GM21717 (cell line): Measurements from ENCODE around the gene TCHH.
"Not testable (repeated sequence)": the region's sequence is repeated elsewhere in the genome, so short reads cannot be mapped to it uniquely, and the experiment has no call there.

Source experiments
- ATAC-seq: cut with Tn5 transposase; IDR thresholded peaks from one replicate; pipeline ENCODE4 v1.9.1; 2021; ENCODE audit warnings: mild to moderate bottlenecking, moderate library complexity; ENCODE audit not compliant: unreplicated experiment

The TCHH gene

DNA sequence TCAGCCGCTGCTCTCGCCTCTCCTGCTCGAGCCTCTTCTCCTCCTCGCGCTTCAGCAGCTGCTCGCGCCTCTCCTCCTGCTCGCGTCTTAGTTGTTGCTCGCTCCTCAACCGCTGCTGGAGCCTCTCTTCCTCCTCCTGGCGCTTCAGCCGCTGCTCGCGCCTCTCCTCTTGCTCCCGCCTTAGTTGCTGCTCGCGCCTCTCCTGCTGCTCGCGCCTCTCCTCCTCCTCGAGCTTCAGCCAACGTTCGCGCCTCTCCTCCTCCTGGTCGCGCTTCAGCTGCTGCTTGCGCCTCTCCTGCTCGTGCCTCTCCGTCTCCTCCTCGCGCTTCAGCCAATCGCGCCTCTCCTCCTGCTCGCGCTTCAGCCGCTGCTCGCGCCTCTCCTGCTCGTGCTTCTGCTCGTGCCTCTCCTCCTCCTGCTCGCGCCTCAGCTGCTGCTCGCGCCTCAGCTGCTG, 3.7 kb downstream of the TCHH start:
- no peak for ATAC-seq

DNA sequence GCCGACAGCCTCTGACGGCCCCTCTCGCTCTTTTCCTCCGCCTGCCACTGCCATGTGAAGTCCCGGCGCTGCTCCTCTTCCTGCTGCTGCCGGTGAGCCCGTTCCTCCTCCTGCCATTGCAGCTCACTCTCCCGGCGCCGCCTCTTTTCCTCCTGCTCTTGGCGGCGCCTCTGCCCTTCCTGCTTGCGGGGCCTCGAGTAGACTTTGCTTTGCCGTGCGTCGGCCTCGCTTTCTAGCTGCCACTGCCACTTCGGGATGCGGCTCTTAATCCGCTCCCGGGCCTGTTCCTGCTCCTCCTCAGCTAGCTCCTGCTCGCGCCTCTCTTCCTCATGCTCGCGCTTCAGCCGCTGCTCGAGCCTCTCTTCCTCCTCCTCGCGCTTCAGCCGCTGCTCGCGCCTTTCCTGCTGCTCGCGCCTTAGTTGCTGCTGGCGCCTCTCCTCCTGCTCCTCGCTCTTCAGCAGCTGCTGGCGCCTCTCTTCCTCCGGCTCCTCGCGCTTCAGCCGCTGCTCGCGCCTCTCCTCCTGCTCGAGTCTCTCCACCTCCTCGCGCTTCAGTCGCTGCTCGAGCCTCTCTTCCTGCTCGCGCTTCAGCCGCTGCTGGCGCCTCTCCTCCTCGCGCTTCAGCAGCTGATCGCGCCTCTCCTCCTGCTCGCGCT, 4.3 kb downstream of the TCHH start:
- no peak for ATAC-seq

DNA sequence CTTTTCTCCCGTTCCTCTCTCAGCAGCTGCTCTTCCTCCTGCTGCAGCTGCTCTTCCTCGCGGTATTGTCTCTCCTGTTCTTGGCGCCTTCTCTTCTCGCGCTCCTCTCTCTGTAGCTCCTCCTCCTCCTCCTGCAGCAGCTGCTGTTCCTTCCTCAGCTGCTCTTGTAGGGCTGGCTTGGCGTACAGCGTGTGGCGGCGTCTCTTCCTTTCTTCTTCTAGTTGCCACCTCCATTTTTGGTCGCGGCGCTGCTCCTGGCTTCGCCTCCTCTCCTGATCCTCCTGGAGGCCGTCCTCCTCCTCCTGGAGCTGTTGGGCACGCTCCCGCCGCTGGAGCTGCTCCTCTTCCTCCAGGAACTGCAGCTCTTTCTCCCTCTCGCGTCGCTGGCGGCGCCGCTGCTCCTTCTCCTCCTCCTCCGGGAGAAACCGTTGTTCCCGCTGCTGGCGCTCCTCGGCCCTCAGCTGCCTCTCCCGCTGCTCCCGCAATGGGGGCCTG, 4.8 kb downstream of the TCHH start:
- ATAC-seq: no peak

DNA sequence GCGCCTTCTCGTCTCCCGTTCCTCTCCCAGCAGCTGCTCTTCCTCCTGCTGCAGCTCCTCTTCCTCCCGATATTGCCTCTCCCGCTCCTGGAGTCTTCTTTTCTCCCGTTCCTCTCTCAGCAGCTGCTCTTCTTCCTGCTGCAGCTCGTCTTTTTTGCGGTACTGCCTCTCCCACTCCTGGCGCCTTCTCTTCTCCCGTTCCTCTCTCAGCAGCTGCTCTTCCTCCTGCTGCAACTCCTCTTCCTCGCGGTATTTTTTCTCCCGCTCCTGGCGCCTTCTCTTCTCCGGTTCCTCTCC, 5.3 kb downstream of the TCHH start:
- no peak for ATAC-seq

DNA sequence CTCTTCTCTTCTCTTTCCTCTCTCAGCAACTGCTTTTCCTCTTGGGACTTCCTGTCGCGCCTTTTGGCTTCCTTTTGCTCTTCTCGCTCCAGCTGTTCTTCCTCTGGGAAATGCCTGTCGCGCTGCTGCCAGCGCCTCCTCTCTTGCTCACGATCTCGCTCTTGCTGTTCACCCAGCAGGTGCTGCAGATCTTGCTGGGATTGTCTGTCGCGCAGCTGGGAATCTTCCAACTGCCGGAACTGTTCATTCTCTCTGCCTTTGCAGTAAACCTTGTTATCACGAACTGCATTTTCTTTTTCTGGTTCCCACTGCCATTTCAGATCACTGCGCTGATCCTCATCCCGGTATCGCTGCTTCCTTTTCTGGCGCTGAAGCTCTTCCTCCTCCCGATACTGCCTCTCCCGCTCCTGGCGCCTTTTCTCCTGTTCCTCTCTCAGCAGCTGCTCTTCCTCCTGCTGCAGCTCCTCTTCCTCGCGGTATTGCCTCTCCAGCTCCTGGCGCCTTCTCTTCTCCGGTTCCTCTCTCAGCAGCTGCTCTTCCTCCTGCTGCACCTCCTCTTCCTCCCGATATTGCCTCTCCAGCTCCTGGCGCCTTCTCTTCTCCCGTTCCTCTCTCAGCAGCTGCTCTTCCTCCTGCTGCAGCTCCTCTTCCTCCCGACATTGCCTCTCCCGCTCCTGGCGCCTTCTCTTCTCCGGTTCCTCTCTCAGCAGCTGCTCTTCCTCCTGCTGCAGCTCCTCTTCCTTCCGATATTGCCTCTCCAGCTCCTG, 5.8 kb downstream of the TCHH start:
- no peak for ATAC-seq

DNA sequence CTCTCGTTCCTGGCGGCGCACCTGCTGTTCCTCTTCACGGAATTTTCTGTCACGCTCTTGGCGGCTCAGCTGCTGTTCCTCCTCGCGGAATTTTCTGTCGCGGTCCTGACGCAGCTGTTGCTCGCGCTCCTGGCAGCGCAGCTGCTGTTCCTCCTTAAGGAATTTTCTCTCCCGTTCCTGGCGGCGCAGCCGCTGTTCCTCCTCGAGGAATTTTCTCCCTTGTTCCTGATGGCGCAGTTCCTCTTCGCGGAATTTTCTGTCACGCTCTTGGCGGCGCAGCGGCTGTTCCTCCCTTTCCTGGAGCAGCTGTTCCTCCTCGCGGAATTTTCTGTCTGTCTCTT, 6.4 kb downstream of the TCHH start:
- no peak for ATAC-seq

DNA sequence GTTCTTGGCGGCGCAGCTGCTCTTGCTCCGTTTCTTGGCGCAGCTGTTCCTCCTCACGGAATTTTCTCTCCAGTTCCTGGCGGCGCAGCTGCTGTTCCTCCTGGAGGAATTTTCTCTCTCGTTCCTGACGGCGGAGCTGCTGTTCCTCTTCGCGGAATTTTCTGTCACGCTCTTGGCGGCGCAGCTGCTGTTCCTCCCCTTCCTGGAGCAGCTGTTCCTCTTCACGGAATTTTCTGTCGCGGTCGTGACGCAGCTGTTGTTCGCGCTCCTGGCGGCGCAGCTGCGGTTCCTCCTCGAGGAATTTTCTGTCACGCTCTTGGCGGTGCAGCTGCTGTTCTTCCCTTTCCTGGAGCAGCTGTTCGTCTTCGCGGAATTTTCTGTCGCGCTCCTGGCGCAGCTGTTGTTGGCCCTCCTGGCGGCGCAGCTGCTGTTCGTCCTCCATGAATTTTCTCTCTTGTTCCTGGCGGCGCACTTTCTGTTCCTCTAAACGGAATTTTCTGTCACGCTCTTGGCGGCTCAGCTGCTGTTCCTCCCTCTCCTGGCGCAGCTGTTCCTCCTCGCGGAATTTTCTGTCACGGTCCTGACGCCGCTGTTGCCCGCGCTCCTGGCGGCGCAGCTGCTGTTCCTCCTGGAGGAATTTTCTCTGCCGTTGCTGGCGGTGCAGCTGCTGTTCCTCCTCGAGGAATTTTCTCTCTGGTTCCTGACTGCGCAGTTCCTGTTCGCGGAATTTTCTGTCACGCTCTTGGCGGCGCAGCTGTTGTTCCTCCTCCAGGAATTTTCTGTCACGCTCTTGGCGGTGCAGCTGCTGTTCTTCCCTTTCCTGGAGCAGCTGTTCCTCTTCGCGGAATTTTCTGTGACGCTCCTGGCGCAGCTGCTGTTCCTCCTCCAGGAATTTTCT, 7.0 kb downstream of the TCHH start:
- no peak for ATAC-seq

DNA sequence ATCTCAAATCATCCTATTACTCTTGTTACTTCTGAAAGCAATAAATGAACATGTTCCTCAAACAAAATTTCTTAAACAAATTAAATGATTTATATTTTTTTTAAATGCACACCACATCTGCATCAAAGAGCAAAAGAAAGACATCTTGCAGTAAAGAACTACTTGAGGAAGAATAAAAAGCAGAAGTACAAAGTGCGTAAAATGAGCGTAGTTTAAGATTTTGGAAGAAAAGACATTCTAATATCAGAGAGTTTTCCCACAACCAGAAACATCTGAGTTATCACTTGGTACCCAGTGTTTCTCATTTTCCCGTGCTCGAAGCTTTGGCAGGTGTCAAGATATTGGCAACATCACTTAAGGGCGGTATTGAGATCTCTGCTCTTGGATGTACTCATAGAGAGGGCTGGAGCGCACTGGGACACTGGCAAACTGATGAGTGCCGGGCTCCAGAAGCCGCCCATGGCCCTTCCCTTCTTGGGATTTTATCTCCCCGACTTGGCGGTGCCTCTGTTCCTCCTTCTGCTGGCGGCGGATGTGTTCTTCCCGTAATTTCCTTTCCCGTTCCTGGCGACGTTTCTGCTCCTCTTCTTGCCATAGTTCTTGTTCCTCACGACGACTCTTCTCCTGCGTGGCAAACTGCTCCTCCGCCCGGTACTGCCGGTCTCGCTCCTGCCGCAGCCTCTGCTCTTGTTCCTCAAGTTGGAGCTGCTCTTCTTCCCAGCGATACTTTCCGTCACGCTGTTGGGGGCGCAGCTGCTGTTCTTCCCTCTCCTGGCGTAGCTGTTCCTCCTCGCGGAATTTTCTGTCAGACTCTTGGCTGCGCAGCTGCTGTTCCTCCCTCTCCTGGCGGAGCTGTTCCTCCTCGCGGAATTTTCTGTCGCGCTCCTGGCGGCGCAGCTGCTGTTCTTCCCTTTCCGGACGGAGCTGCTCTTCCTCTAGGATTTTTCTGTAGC, 7.9 kb downstream of the TCHH start:
- no peak for ATAC-seq

DNA sequence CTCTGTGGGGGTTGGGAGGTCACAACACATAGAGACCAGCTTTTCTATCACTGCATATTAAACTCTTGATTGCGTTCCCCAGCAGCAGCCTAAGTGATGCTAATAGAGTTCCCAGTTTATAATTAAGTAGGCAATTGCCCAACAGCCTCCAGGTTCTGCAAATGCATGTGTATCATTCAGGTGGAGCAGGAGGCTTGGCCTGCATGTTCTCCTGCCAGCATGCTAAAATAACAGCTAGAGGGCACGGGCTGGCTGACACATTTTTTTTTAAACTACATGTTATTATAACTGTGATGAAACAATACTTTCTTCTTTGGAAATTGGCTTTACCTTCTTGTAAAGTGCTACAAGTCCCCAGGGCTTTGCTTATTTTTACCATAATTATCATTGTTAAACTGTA, 10.4 kb downstream of the TCHH start:
- no peak for ATAC-seq

DNA sequence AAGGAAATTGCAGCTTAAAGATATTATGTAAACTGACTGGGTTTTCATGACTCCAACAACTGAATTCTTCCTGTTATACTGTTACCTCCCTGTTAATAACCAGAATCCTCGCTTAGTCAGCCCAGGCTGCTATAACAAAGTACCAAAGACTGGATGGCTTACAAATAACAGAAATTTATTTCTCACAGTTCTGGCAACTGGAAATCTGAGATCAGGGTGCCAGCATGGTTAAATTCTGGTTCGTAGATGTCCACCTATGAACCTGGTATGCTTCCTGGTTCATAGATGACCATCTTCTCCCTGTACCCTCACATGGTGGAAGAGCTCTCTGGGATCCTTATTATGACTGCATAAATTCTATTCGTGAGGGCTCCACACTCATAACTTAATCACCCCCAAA, 18.3 kb downstream of the TCHH start:
- ATAC-seq: no peak

DNA sequence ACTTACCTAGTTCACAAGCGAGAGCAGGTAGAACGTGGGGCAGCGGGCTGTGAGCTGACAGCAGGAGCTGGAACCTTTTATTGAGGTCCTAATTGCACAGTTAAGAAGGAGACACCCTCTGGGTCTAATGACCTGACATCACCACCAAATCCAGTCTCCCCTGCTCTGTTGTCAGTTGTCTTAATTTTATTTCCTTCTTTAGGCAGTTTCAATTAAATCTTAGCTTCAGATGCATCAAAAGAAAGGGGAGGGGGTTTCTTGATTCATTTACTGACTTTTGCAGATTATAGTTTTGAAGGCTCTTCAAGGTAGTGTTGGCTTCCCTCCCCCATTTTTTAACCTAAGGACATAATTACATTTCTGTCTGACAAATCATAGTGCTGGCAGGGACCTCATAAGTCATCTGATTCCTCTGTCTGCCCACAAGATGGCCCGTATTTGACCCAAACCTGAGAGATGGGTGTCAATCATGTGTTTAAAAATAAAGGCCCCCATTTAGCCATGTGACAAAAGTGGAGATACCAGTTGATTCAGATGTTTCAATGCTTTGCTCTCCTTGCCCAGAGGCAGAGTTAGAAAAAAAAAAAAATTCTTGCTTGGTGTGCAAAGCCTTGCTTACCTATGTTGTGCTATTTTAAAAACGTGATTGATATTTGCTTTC, 26.1 kb downstream of the TCHH start, which contains the start of gene TCHHL1:
Gene TCHHL1, minus strand, starts transcription at position 51 of the 661 bp plus-strand sequence. CDS start 921 bp downstream, outside the sequence.
- ATAC-seq: no peak

DNA sequence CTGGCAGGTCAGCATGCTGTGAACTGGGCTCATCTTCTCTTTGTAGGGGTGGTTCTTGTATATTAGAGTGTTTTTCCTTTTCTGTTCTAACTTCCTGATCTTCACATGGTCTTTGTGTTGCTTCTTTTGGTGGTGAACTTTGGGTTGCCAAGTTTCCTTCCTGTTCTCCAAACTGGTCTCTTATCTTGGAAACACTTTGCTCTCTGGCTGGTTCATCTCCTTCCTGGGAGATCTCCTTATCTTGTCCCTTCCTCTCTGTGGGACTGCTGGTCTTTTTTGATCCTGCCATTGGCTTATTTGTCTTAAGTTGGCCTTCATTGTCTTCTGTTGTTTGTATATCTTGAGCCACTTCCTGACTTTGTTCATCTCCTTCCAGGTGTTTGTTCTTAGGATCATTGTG, 28.5 kb downstream of the TCHH start:
- no peak for ATAC-seq

DNA sequence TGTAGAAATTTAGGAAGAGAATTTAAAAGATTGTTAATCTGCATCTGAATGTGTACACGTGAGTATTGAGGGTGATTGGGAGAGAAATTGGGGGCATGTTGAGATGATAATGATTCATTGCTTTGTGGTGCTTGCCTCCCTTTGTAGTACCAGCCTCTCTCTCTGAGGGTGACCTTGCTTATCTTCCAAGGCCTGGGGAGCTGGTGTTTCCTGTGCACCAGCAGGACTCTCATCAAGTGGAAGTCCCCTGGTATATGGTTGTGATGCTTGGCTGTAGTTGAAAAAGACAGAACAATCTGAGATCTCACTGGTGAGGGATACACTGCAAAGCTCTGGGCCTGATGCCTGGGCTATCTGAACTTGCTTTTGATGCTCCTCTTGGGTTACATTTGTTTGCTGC, 30.4 kb downstream of the TCHH start:
- no peak for ATAC-seq

DNA sequence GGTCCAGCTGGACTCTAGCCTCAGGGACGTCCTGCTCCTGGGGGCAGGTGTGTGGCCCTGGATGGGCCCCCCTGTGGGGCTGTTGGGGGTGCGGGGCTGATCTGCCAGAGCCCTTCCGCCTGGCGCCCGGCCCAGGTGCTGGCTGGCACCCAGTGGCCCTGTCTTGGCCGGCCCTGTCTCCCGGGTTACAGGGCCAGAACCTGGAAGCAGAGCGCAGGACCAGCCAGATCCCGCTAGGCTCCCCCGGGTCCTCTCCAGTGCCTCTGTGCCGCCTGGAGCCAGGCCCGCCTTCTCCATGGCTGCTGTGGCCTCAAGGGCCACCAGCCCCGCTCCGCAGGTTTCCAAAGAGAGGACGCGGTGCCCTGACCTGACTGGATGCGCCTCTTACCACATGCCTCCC, 34.2 kb downstream of the TCHH start:
- not testable (repeated sequence) for ATAC-seq

DNA sequence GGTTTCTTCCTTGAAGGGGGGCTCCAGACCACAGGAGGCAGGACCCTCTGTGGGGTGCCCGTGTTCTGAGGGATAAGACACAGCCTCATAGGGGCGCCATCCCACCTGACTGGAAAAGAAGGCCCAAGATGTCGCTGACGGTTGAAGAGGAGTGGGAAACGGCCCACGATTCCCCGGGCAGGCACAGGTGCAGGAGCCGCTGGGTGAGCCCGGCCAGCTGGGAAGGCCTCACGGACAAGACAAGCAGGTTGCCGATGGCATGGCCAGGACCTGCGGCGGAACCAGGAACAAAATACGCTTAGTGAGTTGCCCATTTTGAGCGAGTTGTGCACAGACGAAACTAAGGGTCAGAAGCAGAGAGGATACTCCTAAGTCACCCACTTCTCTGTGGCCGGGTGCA, 34.8 kb downstream of the TCHH start:
- ATAC-seq: not testable (repeated sequence)

DNA sequence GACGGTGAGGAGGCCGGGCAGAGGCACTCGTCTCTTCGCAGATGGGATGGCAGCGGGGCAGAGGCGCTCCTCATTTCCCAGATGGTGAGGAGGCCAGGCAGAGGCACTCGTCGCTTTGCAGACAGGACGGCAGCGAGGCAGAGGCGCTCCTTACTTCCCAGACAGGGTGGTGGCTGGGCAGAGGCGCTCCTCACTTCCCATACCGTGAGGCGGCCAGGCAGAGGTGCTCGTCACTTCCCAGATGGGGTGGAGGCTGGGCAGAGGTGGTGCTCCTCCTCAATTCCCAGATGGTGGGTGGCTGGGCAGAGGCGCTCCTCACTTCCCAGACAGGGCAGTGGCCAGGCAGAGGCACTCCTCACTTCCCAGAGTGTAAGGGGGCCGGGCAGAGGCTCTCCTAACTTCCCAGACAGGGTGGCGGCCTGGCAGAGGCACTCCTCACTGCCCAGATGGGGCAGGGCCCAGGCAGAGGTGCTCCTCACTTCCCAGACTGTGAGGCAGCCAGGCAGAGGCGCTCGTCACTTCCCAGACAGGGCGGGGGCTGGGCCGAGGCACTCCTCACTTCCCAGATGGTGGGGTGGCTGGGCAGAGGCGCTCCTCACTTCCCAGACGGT, 36.3 kb downstream of the TCHH start:
- ATAC-seq: no peak

DNA sequence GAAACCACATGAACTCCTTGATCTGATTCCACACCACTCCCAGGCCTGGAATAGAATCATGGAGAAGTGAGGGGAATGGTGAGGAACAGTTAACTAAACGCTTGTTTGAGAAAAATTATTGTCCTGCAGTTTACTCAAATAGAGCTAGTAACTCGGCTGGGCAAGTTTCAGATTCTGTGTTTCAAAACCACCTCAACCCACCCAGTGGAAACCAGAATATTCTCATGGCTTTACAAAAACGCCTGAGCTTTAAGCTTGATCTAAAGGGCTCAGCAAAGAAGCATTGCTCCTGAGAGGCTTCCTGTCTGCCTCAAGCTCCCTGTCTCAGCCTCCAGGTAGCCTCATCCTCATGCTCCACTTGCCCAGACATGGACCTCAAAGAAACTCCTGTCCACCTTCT, 42.9 kb downstream of the TCHH start:
- no peak for ATAC-seq

DNA sequence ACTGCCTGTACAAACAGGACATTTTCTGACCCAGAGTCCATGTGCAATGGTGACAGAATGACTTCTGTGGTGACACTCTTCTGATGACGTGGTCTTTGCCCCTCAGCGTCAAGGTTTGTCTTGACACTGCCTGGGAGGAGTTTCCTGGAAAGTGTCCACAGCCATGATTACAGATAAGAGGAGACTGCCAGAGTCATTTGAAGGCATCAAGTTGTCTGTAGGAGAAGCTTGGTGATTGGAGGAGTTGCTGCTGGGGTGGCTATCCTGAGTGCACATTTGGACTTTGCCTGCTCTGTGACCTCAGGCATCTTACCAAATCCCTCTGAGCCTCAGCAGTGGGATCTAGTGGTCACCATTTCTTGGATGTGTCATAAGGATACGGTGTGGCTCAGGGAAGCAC, 44.1 kb downstream of the TCHH start:
- ATAC-seq: no peak

DNA sequence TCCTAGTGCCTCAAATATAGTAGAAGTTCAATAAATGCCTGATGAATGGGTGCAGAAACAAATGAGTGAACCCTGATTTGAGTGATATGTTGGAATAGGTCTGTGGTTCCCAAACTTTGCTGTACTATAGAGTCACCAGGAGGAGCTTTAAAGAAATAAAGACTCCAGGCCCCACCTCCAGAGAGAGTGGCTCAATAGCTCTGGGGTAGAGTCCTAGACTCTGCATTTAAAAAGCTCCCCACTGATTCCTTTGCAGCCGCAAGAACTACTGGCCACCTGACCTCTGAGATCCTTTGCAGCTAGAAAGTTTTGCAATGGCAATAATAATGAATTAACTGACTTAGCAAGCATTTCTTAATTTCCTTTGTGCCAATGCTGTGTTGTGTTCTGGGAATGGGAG, 47.3 kb downstream of the TCHH start:
- ATAC-seq: no peak

DNA sequence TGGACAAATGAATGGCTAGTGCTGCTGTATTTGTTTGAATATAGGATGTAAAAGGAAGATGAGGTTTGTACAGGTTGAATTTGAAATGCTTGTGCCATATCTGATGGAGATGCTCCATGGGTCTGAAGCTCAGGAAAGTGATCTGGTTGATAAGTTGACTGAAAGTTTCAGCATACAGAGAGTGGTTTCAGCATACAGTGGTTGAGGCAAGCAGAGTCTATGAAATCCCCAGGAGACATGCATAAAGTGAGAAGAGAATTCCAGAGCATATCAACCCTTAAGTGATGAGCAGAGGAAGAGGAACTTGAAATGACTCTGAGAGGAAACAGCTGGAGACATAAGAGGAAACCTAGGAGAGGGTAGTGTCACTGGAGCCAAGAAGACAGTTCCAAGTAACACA, 48.1 kb downstream of the TCHH start:
- ATAC-seq: no peak
